Middle frontal gyrus (tissue), 1 donor: ENCODE data around the gene SLC39A13.
A peak's percentile ranks its signal among the peaks of the same experiment; 100 is the strongest.

Experiments used
- DNase-seq: peaks from one replicate; pipeline ENCODE4 v3.0.0-alpha.2; 2015; ENCODE audit warnings: low spot score; ENCODE audit errors: extremely low spot score

Gene SLC39A13

DNA sequence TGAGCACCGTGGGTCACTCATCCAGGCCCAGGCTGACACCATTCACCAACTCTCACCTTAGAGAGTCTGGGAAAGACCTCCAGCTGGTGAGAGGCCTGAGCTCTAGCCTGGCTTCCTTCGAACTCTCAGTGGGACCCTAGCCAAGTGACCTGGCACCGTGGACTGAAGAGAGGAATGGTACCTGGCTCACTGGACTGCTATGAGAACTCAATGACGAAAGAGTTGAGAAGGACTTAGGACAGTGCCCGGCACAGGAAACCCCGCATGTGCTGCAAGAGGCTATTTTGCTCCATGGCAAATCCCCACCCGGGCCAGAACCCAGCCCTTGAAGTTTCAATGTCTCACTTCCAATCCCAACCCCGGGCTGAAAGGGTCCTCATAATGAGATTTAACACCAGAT is 41.2 kb downstream of the SLC39A13 start:
- no peak for DNase-seq

DNA sequence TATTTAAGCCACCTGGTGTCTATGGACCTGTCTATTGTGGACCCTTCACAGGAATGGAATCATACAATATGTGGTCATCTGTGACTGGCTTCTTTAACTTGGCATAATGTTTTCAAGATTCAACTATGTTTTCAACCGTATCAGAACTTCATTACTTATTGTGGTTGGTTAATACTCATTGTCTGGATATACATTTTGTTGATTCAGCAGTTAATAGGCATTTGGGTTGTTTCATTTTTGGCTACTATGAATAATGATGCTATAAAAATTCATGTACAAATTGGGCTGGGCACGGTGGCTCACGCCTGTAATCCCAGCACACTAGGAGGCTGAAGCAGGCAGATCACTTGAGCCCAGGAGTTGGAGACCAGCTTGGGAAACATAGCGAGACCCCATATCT is 43.0 kb downstream of the SLC39A13 start:
- no peak for DNase-seq

DNA sequence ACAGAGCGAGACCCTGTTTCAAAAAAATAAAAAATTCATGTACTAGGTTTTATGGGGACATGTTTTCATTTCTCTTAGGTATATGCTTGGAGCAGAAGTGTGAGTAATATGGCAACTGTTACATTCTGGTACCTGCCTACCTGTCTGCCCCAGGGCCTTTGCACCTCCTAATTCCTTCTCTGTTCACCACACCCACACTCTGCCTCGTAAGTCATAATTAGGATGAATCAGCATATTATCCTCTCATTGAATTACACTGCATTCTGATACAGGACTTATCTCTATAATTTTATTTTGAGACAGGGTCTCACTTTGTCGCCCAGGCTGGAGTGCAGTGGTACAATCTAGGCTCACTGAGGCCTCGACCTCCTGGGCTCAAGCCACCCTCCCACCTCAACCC is 43.6 kb downstream of the SLC39A13 start:
- no peak for DNase-seq

DNA sequence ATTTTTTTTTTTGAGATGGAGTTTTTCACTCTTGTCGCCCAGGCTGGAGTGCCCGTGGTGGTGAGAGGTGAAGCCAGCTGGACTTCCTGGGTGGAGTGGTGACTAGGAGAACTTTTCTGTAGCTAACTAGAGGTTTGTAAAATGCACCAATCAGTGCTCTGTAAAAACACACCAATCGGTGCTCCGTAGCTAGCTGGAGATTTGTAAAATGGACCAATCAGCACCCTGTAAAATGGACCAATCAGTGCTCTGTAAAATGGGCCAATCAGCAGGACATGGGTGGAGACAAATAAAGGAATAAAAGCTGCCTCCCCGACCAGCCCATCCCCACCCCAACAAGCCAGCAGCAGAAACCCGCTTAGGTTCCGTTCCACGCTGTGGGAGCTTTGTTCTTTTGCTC is 45.0 kb downstream of the SLC39A13 start:
- no peak for DNase-seq

DNA sequence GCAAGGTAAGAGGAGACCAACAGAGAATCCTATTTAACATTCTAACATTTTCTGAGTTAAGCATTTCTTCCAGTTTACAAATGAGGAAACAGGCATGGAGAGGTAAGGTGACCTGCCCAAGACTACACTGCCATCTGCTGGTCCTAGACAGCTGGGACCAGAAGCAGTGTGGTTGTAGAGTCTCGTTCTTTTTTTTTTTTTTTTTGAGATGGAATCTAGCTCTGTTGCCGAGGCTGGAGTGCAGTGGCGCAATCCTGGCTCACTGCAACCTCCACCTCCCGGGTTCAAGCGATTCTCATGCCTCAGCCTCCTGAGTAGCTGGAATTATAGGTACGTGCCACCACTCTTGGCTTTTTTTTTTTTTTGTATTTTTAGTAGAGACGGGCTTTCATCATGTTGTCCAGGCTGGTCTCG is 45.9 kb downstream of the SLC39A13 start:
- peak; percentile 65 for DNase-seq

DNA sequence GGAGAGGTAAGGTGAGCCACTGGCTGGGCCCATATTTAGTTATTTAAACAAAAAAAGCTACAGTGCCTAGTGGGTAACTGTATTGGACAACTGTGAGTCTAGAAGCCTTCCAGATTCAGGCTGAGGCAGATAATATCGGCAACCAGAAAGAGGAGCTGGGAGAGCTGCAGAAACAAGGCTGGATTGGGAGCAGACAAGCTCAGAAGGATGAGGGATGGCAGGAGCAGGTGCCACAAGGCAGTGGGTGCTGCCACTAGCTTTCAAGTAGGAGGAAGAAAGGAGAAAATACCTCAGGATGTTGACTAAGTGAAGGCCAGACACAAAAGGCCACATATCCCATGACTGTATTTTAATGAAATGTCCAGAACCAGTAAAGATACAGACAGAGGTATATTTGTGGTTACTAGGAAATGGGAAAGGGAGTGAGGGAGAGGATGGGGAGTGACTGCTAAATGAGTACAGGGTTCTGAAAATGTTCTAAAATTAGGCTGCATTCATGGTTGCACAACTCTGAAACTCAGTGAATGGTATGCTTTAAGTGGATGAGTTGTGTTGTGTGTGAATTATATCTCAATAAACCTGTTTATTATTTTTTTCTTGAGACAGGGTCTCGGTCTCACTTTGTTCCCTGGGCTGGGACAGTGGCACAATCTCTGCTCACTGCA is 52.3 kb downstream of the SLC39A13 start:
- no peak for DNase-seq

DNA sequence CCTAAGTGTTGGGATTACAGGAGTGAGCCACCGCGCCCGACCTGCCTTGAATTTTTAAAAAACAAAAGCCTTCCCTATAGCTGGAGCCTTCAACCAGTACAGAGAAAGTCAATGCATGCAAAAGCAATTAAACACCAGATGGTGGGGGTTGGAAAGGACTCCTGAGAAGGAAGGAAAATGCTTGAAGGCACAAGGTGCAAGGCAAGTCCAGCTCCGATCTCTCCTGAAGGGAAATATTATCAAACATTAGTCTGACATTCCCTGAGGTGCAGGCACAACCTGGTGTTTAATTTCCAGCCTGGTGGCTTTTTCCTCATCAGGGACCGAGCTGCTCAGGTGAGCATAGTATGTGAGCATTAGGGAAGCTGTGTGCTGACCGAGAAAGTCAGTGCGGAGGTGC is 53.5 kb downstream of the SLC39A13 start:
- DNase-seq: no peak

DNA sequence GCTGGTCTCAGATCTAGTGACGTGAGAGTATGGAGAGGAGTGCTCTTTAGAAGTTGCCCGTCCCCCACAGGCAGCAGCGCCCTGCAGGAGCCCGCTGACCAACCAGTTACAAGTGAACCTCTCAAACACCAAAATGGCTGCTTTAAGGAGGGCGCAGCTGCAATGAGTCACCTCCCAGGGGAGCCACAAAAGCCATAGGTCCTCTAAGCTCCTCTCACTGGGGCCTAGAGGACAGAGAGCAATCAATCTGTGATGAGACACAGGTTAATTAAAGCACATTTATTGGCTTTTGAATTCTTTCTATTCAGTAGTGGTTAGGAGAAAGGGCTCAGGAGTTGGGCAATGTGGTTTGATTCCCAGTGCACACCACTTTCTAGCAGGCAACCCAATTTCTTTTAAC is 56.1 kb downstream of the SLC39A13 start:
- no peak for DNase-seq
